NCI-H446 (cell line): ENCODE measurements around the gene FAM163A.
"Not testable (repeated sequence)": the region's sequence is repeated elsewhere in the genome, so short reads cannot be mapped to it uniquely, and the experiment has no call there.

ENCODE experiments used
- DNase-seq, 2 experiments: peaks; one replicate each; lab custom pipeline; 2025; lab: John Stamatoyannopoulos, UW

Gene FAM163A

DNA sequence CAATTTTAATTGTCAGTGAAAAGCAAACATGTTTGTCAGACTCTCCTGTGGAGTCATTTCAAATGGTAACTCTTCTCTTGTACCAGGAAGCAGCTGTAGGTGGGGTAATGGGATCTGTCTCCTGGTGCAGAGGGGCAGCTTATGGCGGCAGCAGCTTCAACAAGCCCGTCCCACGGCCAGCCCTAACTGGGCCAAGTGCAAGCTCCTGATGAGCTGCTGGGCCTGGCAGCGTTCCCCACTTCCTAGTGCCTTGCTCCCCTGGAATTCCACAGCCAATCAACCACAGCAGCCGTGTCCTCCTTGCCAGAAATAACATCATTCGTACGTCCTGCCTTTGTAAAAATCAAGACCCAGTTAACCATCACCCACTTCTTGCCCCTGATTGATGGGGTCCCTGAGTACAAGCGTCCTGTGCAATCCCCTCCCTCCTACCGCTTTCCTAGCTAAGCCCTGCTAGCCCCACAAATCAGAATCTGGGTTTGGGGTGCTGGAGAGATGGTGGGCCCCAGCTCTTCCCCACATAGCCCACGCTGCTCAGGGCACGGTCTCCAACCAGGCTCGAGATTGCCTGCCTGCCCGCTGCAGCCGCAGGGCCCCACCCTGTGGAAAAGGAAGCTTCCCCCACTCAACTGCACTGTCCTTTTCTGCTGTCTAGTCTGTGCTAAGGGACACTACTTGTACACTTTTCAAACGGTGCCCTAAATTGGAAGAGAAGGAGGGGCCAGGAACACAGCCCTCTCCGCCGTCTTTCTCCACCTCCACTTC is 73.3 kb downstream of the FAM163A start:
- peak in 1 of 2 experiments; percentile 43 for DNase-seq

DNA sequence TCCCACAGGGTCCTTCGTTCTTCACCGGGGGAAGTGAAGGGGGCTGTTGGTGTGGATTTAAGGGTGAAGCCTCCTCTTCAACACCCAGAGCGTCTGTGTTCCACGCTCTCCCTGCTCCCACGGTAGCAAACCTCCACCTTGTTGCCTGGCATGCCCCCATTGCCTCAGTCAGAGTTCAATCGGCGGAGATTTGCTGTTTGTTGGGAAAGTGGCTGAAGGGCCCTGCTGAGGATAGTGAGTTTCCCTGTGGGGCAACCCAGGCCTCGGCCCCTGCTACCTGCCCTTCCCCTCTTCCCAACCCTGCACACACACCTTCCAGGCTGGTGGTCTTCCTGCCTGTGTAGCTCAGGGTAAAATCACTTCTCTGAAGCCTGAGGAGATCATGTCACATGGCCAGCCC is 74.0 kb downstream of the FAM163A start:
- no peak for DNase-seq

- no peak for DNase-seq
Observed at GRCh38 chr1:179817789-179818188, 74.7 kb downstream of the FAM163A start.

- no peak for DNase-seq
Observed at GRCh38 chr1:179818260-179818659, 75.2 kb downstream of the FAM163A start.

DNA sequence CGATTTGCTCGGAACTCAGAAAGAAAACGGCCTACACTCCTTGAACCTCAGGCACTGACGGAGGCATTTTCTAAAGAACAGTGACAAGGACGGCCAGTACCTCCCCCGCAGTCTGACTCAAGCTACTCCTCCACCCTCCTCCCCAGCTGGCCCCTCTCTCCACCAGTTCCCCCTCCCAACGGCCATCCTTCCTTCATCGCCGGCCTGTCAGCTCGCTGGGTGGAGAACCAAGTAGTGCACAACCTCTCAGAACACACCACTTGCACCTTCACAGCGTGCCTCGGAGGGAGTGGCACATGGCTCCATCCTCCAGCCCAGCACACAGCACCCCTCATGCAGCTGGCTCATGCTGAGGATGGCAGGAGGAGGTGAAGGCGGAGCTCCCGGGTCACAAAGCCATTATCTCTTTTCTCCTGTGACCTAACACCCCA is 75.7 kb downstream of the FAM163A start:
- DNase-seq, result no peak

DNA sequence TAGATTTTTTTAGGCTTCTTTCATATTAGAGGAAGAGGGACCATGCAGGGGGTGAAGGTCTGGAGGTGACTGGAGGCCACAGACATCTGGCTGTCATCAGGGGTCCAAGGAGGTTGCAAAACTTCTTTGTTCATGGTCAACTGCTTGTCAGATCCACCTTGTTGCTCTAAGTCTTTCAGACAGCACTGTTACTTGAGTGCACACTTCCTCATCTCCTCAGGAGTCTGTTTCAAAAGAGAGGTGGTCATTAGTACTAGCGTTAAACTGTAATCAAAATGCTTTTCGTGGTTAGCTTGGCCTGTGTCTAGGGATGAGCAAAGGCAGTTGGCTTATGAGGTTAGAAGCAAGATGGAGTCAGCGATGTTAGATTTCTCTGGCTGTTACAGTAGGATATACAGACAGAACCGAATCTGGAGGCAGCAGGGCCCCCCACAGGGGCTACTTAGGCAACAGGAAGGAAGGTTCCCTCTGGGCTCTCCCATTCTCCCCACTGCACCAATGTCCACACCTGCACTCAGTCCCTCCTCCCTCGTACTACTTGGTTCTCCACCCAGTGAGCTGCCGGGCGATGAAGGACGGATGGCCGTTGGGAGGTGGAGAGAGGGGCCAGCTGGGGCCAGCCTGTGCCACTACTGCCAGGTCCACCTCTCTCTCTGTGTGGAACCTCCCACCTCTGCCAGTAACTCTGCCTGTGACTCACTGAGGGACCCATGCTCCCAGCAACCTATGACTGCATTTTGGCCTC is 77.3 kb downstream of the FAM163A start:
- no peak for DNase-seq

DNA sequence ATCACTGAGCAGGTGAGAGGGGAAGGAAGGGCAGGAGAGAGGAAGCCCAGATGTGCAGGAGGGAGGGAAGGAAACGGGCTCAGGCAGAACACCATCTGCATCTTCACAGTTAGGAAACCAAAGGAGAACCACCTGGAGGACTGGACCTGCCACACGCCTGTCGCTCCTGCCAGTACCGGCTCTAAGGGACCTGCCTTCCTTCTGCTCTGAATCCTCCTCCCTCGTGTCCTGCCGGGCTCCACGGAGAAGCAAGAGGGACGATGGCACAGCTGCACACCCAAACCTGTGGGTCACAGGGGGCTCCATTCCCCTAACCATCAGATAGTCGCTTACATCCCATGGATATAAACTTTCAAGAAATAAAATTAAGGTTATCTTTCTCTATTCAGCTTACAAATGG is 78.4 kb downstream of the FAM163A start:
- DNase-seq, result no peak

- DNase-seq, result no peak
Observed at GRCh38 chr1:179822065-179822464, 79.0 kb downstream of the FAM163A start.

DNA sequence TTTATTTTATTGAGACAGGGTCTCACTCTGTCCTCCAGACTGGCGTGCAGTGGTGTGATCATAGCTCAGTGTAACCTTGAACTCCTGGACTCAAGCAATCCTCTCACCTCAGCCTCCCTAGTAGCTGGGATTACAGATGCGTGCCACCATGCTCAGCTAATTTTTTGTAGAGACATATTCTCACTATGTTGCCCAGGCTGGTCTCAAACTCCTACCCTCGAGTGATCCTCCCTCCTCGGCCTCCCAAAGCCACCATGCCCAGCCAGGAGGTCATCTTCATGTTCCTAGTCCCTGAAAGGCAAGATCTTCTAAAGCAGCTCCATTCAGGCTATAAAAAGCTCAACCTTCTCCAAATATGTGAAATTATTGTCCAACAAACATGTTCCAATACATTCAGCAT is 80.6 kb downstream of the FAM163A start:
- no peak for DNase-seq

DNA sequence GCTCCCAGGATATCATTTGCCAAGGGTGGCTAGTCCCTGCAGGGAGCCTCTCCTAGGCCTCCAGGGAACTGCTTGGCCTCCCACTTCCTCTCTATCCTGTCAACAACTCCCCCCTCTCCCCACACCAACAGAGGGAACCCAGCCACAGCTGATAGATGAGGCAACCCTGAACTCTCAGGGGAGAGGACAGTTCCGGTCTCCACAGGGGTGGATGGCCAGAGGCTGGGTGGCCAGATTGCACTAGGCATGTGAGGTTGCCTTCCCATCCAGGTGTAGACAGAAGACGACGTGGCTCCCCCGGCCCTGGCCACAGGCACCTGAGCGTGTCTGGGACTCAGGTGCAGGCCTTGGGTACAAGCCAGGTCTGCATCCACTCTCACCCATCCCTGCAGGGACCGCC is 81.2 kb downstream of the FAM163A start:
- DNase-seq, result no peak

DNA sequence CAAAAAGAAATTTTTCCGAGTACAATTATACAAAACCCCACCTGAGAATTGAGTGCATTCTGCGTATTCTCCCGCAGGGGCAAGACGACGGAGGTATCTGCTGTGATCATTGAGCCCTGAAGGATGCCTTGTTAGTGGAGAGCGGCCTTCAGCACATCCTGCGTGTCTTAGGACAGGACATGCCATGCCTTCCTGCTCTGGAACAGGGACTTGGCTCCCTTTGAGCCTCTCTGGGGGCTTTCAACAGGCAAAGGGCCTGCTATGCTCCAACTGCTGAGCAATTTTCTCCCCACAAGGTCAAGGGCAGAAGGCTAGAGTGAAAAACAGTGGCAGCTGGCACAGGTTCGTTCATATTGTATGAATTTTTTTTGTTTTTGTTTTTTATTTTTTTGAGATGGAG is 82.1 kb downstream of the FAM163A start:
- DNase-seq, result no peak

DNA sequence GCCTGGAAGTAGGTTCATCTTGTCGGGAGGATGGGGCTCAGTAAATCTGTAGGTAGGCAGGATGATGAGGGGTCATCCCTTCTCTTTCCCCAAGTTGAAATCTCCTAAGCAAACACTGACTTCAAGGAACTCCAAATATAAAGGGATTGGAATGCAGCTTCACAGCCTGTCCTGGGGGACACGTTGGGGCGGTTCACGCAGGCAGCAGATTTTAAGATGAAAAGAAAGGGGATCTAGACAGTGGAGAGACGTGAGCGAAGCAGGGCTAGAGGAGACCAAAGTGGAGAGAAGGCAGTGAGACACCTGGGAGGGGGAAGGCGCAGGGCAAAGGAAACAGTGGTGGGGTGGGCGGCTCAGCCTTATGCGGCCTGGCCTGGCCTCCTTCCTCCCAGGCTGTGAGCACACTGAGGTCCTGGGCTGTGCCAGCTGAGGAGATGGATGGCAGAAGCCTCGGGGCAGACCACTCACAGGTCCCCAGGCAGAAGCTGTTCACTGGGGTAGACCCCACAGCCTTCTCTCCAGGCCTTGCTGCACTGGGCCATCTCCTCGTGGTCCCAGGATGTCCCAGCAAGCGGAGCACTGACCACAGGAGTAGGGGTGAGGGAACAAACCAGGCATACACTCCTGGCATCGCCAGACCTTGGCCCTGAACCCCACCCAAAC is 82.8 kb downstream of the FAM163A start:
- DNase-seq, result no peak

- no peak for DNase-seq
Observed at GRCh38 chr1:179826626-179827280, 83.7 kb downstream of the FAM163A start.

- no peak for DNase-seq
Observed at GRCh38 chr1:179828554-179829110, 85.5 kb downstream of the FAM163A start.

DNA sequence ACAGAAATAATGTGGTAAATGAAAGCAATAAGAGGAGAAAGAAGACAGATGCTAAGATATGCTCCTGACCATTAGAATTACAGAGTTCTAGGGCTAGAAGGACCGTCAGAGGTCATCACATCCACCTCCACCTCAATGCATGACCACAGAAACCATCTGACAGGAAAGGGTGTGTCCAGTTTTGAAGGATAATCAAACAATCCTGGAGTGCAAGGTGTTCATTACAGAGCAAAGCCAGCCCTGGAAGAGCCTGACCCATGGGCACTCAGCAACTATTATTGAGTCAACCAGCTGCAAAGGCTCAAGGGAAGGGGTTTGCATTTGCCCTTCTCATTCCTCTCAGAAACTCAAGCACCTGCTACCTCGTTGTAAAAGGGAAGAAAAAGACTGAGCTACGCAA is 88.1 kb downstream of the FAM163A start:
- no peak for DNase-seq

DNA sequence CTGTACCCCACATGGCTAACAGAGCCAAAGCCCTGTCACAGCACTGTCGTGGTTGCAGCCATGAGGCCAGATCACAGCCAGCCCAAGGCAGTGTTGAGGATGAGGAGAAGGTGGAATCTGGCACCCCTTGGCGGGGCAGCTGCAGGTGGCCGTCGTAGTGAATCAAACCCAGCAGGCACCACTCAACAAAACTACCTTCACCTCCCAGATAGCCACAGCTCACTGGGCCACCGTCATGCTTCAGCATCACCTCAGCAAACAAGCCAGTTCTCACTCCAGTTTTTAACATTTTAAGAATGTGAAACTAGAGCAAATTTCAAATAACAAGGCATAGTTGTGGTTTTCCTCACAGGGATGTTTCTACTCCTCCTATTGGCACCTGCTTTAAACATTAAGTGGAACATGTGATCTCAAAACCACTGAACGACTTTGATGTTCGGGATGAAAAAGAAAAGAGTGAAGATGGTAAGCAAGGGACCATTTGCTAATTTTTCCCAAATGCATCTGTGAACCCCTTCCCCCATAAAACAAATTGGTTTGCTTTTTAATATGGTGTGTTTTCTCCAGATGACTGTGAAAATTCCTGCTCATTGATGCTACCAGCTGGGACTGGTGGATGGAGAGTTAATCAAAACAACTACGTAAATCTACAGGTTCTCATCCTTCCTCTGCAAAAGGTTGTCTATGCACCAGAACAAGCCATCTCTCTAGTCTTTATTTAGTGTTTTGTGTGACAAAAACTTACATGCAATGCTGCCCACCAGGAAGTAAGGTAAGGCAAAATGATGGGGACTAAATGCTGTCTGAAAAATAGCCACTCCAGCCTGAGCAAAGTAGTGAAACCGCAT is 89.0 kb downstream of the FAM163A start:
- no peak for DNase-seq

DNA sequence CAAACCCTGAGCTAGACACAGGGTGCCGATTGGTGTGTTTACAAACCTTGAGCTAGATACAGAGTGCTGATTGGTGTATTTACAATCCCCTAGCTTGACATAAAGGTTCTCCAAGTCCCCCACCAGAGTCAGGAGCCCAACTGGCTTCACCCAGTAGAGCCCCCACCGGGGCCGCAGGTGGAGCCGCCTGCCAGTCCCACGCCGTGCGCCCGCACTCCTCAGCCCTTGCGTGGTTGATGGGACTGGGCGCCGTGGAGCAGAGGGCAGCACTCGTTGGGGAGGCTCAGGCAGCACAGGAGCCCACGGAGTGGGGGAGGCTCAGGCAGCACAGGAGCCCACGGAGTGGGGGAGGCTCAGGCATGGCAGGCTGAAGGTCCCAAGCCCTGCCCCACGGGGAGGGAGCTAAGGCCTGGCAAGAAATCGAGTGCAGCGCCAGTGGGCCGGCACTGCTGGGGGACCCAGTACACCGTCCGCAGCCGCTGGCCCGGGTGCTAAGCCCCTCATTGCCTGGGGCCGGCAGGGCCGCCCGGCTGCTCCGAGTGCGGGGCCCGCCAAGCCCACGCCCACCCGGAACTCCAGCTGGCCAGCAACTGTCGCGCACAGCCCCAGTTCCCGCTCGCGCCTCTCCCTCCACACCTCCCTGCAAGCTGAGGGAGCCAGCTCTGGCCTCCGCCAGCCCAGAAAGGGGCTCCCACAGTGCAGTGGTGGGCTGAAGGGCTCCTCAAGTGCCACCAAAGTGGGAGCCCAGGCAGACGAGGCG is 93.8 kb downstream of the FAM163A start:
- DNase-seq, result not testable (repeated sequence)

DNA sequence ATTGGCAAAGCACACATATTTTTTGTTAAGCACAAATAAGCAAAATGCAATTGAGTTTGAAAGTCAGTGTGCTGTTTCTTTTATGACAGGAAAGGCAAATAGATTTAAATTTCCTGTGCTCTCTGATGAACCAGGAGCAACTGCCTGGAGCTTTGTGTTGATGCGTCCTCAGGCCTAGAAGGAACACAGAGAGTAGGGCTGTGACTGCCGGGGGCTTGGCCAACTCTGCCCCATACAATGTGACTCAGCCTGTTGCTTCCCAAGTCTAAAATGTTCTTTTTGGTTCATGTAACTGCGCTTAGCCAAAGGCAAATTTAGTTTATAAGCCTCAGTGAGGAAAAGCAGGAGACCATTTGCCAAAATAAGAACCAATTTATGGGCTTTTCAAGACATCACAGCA is 97.0 kb downstream of the FAM163A start:
- DNase-seq, result no peak

GRCh38 chr1:179848233-179848632 is 105.1 kb downstream of the FAM163A start:
- no peak for DNase-seq

GRCh38 chr1:179853102-179853501 is 110.0 kb downstream of the FAM163A start:
- no peak for DNase-seq
